Ishikawa (cell line): ENCODE results near the gene C1QBP.

Source experiments
- CEBPB ChIP-seq: IDR thresholded peaks from 2 replicates; pipeline ENCODE4 v1.6.1; 2012
- CREB1 ChIP-seq: IDR thresholded peaks from 2 replicates; pipeline ENCODE4 v1.6.1; 2012; ENCODE audit warnings: low read depth
- EGR1 ChIP-seq: IDR thresholded peaks from 2 replicates; pipeline ENCODE4 v1.6.1; 2012
- EP300 ChIP-seq: IDR thresholded peaks from 2 replicates; pipeline ENCODE4 v1.6.1; 2012; ENCODE audit warnings: borderline replicate concordance
- FOXM1 ChIP-seq: IDR thresholded peaks from 2 replicates; pipeline ENCODE4 v1.6.1; 2012; ENCODE audit warnings: low read depth, borderline replicate concordance
- NFIC ChIP-seq: IDR thresholded peaks from 2 replicates; pipeline ENCODE4 v1.6.1; 2012
- RAD21 ChIP-seq: IDR thresholded peaks from 2 replicates; pipeline ENCODE4 v1.6.1; 2012; ENCODE audit warnings: low read depth
- TAF1 ChIP-seq: IDR thresholded peaks from 2 replicates; pipeline ENCODE4 v1.6.1; 2012; ENCODE audit warnings: low read depth, mild to moderate bottlenecking
- TCF12 ChIP-seq: IDR thresholded peaks from 2 replicates; pipeline ENCODE4 v1.6.1; 2012; ENCODE audit warnings: low read depth
- TEAD4 ChIP-seq: IDR thresholded peaks from 2 replicates; pipeline ENCODE4 v1.6.1; 2012
- YY1 ChIP-seq: IDR thresholded peaks from 2 replicates; pipeline ENCODE4 v1.6.1; 2012; ENCODE audit warnings: low read depth
- ZBTB7A ChIP-seq: IDR thresholded peaks from 2 replicates; pipeline ENCODE4 v1.6.1; 2012; ENCODE audit warnings: low read depth
- TF ChIP-seq, protein P1 (sequence below): IDR thresholded peaks from 2 replicates; pipeline ENCODE4 v1.6.1; 2012
- TF ChIP-seq, protein P2 (sequence below): IDR thresholded peaks from 2 replicates; pipeline ENCODE4 v1.6.1; 2012; ENCODE audit warnings: low read depth, mild to moderate bottlenecking
- TF ChIP-seq, protein P3 (sequence below): IDR thresholded peaks from 2 replicates; pipeline ENCODE4 v1.6.1; 2012

Gene C1QBP, protein sequence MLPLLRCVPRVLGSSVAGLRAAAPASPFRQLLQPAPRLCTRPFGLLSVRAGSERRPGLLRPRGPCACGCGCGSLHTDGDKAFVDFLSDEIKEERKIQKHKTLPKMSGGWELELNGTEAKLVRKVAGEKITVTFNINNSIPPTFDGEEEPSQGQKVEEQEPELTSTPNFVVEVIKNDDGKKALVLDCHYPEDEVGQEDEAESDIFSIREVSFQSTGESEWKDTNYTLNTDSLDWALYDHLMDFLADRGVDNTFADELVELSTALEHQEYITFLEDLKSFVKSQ

DNA sequence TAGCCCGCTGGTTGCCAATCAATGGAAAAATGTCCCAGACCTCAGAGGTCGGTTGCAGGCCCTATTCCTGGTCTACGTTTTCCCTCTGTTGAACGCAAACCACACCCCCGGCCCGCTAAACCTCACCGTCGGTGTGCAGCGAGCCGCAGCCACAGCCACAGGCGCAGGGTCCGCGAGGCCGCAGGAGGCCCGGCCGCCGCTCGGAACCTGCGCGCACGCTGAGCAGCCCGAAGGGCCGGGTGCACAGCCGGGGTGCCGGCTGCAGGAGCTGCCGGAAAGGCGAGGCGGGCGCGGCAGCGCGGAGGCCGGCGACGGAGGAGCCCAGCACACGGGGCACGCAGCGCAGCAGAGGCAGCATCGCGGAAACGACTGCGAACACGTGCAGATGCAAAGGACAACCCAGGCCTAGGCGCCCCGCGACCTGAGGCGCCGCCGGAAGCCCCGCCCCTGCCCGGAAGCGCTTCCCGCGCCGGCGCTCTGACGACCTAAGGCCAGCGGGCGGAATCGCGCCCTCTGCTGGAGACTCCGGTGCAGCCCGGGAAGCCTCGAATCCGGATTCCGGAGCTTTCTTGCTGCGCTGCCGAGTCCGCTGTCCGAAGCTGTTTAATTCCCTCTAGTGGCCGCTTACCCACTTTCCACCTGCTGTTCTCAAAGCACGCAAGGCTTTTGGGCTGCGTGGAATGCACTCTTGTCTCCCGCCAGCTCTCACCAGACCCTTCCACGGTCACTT, at the start of gene C1QBP:
Gene C1QBP (minus strand): TSS at position 440 of the 730 bp plus-strand sequence. CDS start 82 bp downstream, at position 358.
- peak; percentile 54 for TF ChIP-seq RAD21
- peak; percentile 62 for TF ChIP-seq TAF1
- no peak for TF ChIP-seq YY1
- no peak for TF ChIP-seq TEAD4
- TF ChIP-seq, protein P1, sequence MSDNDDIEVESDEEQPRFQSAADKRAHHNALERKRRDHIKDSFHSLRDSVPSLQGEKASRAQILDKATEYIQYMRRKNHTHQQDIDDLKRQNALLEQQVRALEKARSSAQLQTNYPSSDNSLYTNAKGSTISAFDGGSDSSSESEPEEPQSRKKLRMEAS = peak; percentile 97
- no peak for TF ChIP-seq TCF12

DNA sequence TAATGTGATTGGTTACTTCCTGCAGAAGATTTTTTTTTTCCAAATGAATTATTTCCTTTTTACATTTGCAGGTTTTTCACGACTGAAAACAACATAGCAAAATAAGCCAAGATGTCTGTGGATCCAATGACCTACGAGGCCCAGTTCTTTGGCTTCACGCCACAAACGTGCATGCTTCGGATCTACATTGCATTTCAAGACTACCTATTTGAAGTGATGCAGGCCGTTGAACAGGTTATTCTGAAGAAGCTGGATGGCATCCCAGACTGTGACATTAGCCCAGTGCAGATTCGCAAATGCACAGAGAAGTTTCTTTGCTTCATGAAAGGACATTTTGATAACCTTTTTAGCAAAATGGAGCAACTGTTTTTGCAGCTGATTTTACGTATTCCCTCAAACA, 49.8 kb upstream of the C1QBP start:
- no peak for TF ChIP-seq CREB1
- TF ChIP-seq, protein P2, sequence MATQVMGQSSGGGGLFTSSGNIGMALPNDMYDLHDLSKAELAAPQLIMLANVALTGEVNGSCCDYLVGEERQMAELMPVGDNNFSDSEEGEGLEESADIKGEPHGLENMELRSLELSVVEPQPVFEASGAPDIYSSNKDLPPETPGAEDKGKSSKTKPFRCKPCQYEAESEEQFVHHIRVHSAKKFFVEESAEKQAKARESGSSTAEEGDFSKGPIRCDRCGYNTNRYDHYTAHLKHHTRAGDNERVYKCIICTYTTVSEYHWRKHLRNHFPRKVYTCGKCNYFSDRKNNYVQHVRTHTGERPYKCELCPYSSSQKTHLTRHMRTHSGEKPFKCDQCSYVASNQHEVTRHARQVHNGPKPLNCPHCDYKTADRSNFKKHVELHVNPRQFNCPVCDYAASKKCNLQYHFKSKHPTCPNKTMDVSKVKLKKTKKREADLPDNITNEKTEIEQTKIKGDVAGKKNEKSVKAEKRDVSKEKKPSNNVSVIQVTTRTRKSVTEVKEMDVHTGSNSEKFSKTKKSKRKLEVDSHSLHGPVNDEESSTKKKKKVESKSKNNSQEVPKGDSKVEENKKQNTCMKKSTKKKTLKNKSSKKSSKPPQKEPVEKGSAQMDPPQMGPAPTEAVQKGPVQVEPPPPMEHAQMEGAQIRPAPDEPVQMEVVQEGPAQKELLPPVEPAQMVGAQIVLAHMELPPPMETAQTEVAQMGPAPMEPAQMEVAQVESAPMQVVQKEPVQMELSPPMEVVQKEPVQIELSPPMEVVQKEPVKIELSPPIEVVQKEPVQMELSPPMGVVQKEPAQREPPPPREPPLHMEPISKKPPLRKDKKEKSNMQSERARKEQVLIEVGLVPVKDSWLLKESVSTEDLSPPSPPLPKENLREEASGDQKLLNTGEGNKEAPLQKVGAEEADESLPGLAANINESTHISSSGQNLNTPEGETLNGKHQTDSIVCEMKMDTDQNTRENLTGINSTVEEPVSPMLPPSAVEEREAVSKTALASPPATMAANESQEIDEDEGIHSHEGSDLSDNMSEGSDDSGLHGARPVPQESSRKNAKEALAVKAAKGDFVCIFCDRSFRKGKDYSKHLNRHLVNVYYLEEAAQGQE = no peak
- TF ChIP-seq, protein P1 = no peak
- no peak for TF ChIP-seq TAF1
- TF ChIP-seq FOXM1 = no peak
- no peak for TF ChIP-seq RAD21
- no peak for TF ChIP-seq TEAD4
- TF ChIP-seq CEBPB = no peak
- TF ChIP-seq, protein P3, sequence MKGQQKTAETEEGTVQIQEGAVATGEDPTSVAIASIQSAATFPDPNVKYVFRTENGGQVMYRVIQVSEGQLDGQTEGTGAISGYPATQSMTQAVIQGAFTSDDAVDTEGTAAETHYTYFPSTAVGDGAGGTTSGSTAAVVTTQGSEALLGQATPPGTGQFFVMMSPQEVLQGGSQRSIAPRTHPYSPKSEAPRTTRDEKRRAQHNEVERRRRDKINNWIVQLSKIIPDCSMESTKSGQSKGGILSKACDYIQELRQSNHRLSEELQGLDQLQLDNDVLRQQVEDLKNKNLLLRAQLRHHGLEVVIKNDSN = no peak
- no peak for TF ChIP-seq EGR1
- no peak for TF ChIP-seq EP300
- no peak for TF ChIP-seq YY1
- no peak for TF ChIP-seq ZBTB7A
- TF ChIP-seq TCF12 = no peak
- TF ChIP-seq NFIC = no peak

DNA sequence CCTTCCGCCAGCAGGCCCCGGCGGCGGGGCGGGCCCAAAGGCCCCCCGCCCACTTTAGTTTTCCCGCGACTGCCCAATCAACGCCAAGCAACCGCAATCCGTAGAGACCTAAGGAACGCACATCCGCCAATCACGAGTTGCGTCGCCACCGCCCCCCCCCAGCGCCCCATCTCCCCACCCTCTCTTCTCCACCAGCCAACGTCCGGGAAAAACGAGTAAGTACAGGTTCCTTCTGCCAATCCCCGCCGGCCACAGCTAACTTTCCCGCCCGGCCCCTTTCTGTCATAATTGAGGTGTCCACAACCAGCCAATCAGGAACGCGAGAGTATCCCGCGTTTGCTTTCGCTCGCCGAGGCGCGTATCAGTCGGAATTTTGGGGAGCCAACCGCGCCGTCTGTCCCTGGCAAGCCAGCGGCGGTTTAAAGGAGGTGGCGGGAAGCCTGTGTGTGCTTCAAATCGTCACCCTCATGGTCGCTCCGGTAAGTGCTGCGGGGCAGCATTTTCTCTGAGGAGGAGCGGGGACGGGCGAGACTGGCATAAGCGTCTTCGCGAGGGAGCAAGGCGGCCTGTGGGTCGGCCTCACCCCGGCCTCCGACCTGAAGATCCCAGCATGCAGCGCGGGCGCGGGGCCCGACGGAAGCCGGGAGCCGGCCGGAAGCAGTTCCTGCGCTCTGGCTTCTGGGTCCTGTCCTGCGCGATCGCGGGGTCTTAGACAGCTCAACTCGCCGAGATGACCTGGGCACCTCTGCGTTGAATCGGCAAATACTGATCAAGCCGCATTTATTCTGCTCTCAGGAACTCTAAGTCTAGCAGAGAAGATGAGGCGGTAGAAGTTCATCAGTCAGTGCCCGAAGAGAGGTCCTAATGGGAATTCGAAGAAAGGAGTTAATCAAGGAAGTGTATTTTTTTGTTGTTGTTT, 47.5 kb upstream of the C1QBP start, which contains the start of gene MIS12:
Gene MIS12 (plus strand): TSS at position 361 of the 919 bp plus-strand sequence. CDS start 2,297 bp downstream, outside the sequence.
- TF ChIP-seq, protein P2 = no peak
- TF ChIP-seq, protein P3 = no peak
- TF ChIP-seq RAD21 (no peak), TAF1 (peak; percentile 68), CREB1 (peak; percentile 79), CEBPB (no peak), NFIC (no peak), TCF12 (peak; percentile 45), ZBTB7A (no peak), EP300 (no peak), TEAD4 (peak; percentile 24; the same call in 1 of the 2 replicates), EGR1 (no peak), YY1 (peak; percentile 57; the same call in 1 of the 2 replicates), FOXM1 (peak; percentile 71; the same call in 1 of the 2 replicates)
- TF ChIP-seq, protein P1 = peak; percentile 96

DNA sequence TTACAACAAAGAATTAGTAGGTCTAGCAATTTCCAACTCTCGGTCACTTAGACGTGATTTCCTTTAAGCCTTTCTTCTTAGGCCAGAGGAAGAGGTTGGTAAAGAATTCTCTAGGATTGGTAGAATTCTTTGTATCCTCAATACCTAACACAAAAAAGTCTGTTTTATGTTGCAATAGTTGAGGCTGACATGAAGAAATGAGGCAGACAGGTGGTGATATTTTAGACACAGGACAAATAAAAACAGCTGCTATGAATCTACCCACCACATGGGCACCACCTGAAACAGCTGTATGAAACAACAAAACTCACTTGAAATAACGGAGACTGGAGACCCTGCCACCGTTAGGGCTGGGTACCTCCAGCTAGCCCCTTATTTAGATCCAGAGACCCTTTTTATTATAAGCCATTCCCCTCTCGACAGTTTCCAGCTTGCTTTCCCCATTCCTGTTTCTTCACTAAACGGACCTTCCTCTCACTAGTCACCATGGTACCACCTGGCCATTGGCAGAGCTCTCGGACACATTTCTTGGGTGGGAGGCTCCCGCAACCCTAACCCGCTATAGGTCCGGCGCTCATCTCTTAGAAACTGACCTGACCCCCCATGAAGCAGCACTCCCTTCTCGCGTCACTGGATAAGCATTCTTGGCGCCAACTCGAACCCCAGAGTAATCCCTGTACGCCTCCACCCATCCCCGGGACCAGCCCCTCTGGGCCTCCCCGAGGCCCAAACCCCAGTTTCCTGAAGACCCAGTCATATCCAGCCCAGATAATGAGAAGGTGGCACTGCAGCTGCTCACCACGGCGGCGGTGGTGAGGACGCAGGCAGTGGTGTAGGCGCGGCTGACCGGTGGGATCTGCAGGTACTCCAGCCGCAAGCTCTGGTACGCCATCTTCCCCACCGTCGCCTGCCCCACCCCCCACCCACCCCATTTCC, 46.6 kb upstream of the C1QBP start, which contains the start of gene DERL2:
Gene DERL2 (minus strand): TSS at position 909 of the 936 bp plus-strand sequence. CDS start 17 bp downstream, at position 892.
- TF ChIP-seq TEAD4 = 0 out of 2 replicates have a peak, but pooled peaks have one; percentile 9
- TF ChIP-seq EP300 = no peak
- TF ChIP-seq YY1 = peak; percentile 88
- peak; percentile 78 for TF ChIP-seq TAF1
